GM11168 (cell line): ENCODE measurements around the gene OR10AG1.

Source experiments
- in situ Hi-C: fragments of 300-500 bp; cut with MboI; formaldehyde crosslinking; loops from one replicate; pipeline ENCODE4 v1.12.0; 2022; ENCODE audit warnings: low sequenced_read_pairs; ENCODE audit not compliant: unreplicated experiment

Gene OR10AG1

GRCh38 chr11:55969845-55970244 lies at the start of gene OR10AG1:
Gene OR10AG1, minus strand, starts transcription at chr11:55969945. Its CDS starts 38 bp downstream, at chr11:55969907.
- in situ Hi-C loops: no loop called here

GRCh38 chr11:56013805-56014204 lies 44.1 kb upstream of the OR10AG1 start:
- in situ Hi-C loops: no loop called here

- in situ Hi-C loops: no loop called here
Observed at GRCh38 chr11:56010716-56011115, 41.0 kb upstream of the OR10AG1 start.

- in situ Hi-C loops: no loop called here
Observed at GRCh38 chr11:55994525-55994924, 24.8 kb upstream of the OR10AG1 start, which contains the start of gene OR5F1. Gene OR5F1, minus strand, starts transcription at chr11:55994625. Its CDS starts 0 bp downstream, at chr11:55994625.

- in situ Hi-C loops: no loop called here
Observed at GRCh38 chr11:55970935-55971334, 1.2 kb upstream of the OR10AG1 start.

GRCh38 chr11:55967914-55968313 lies 1.8 kb downstream of the OR10AG1 start:
- in situ Hi-C loops: no loop called here

- in situ Hi-C loops: no loop called here
Observed at GRCh38 chr11:55966391-55966790, 3.4 kb downstream of the OR10AG1 start.

GRCh38 chr11:55956521-55956920 lies 13.2 kb downstream of the OR10AG1 start:
- in situ Hi-C loops: no loop called here

GRCh38 chr11:55949330-55949729 lies 20.4 kb downstream of the OR10AG1 start:
- in situ Hi-C loops: loop anchor here (25.0 kb wide), 1 partner anchor 838 kb away; no protein-coding TSS in a partner anchor

GRCh38 chr11:55942785-55943392 lies 26.9 kb downstream of the OR10AG1 start:
- in situ Hi-C loops: loop anchor here (25.0 kb wide), 1 partner anchor 844 kb away; no protein-coding TSS in a partner anchor

GRCh38 chr11:55936300-55936699 lies 33.4 kb downstream of the OR10AG1 start, which contains the start of gene OR5I1:
Gene OR5I1, minus strand, starts transcription at chr11:55936400. Its CDS starts 0 bp downstream, at chr11:55936400.
- in situ Hi-C loops: loop anchor here (25.0 kb wide), 1 partner anchor 851 kb away; no protein-coding TSS in a partner anchor

- in situ Hi-C loops: no loop called here
Observed at GRCh38 chr11:55920537-55920936, 49.2 kb downstream of the OR10AG1 start.
